Tibial nerve (tissue), 3 donors: ENCODE data around the gene ST6GALNAC4.

Experiments
- CTCF ChIP-seq, 5 experiments: fragments of 200-600 bp in 3 of 5; fragments of 450-650 bp in 2 of 5; sonication (generic) in 3 of 5; IDR thresholded peaks; one replicate each; pipeline ENCODE4 v1.5.1; 2016 to 2019; ENCODE audit warnings: antibody characterized with exemption in 5 of 5, mild to moderate bottlenecking in 3 of 5, moderate library complexity in 2 of 5
- POLR2A ChIP-seq, 2 donors: fragments of 450-650 bp; IDR thresholded peaks; one replicate each; pipeline ENCODE4 v1.6.1; 2017; ENCODE audit warnings: antibody characterized with exemption in 2 of 2, mild to moderate bottlenecking in 2 of 2, moderate library complexity in 2 of 2

- no peak for TF ChIP-seq CTCF (IDR thresholded peaks at IDR 0.05)
- no peak for TF ChIP-seq POLR2A (IDR thresholded peaks at IDR 0.05)
Observed at GRCh38 chr9:127885508-127886281, 31.1 kb downstream of the ST6GALNAC4 start.
